Stimulated activated effector memory CD8-positive, alpha-beta T cell treated with anti-CD3 and anti-CD28 coated beads, Interleukin-12 subunit alpha, Interleukin-12 subunit beta, amount 100 ng/mL, for 72 hours (primary cell): Measurements from ENCODE around the gene D2HGDH.
"Not testable (repeated sequence)": the region's sequence is repeated elsewhere in the genome, so short reads cannot be mapped to it uniquely, and the experiment has no call there.

Source experiments
- ATAC-seq: fragments of 150-1000 bp; cut with Tn5 transposase; 2 replicates; pipeline ENCODE4 v1.10.0; 2021
- DNase-seq, 2 donors: peaks; one replicate each; pipeline ENCODE4 v3.0.0; 2021 to 2022; ENCODE audit warnings: low spot score in 2 of 2
- H3K27ac Mint-ChIP-seq: one replicate; pipeline ENCODE4 v1.8.0; 2022; ENCODE audit warnings: mild to moderate bottlenecking, mixed read lengths
- H3K36me3 Mint-ChIP-seq: one replicate; pipeline ENCODE4 v1.8.0; 2022; ENCODE audit warnings: mild to moderate bottlenecking, mixed read lengths
- H3K4me1 Mint-ChIP-seq: one replicate; pipeline ENCODE4 v1.8.0; 2022; ENCODE audit warnings: mixed read lengths
- H3K4me3 Mint-ChIP-seq: one replicate; pipeline ENCODE4 v1.8.0; 2022; ENCODE audit warnings: mild to moderate bottlenecking, mixed read lengths
- H3K9me3 Mint-ChIP-seq: one replicate; pipeline ENCODE4 v1.8.0; 2022; ENCODE audit warnings: mixed read lengths

D2HGDH gene

DNA sequence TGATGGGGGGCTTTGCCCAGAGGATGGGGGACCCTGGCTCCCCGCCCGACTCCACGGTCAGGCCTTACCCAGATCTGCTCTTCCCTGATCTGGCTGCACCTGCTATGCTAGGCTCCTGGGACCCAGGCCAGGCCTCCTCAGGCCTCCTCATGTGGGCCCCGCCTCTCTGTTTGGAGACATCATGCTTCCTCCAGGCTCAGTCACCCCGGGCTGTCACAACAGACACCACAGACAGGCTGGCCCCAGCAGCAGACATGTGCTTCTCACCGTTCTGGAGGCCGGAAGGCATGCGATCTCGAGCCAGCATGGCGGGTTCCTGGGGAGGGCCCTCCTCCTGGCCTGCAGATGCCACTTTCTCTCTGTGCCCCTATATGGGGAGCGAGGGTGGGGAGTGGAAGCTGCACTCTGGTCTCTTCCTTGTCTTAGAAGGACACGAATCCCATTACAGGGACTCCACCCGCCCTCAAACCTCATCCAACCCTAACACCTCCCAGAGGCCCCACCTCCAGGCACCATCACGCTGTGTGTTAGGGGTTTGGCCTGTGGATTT lies 63.7 kb downstream of the D2HGDH start:
- H3K9me3 Mint-ChIP-seq: no peaks in the 10 kb centered on the region
- no peak for ATAC-seq
- H3K36me3 Mint-ChIP-seq: peaks cover 6% of the 10 kb centered on the region
- peak overlapping the region; percentile 60 for H3K27ac Mint-ChIP-seq
- H3K4me3 Mint-ChIP-seq: no peak overlapping the region
- peaks cover 2% of the 10 kb centered on the region for H3K4me1 Mint-ChIP-seq
- DNase-seq: peak in 1 of 2 donors; percentile 46

DNA sequence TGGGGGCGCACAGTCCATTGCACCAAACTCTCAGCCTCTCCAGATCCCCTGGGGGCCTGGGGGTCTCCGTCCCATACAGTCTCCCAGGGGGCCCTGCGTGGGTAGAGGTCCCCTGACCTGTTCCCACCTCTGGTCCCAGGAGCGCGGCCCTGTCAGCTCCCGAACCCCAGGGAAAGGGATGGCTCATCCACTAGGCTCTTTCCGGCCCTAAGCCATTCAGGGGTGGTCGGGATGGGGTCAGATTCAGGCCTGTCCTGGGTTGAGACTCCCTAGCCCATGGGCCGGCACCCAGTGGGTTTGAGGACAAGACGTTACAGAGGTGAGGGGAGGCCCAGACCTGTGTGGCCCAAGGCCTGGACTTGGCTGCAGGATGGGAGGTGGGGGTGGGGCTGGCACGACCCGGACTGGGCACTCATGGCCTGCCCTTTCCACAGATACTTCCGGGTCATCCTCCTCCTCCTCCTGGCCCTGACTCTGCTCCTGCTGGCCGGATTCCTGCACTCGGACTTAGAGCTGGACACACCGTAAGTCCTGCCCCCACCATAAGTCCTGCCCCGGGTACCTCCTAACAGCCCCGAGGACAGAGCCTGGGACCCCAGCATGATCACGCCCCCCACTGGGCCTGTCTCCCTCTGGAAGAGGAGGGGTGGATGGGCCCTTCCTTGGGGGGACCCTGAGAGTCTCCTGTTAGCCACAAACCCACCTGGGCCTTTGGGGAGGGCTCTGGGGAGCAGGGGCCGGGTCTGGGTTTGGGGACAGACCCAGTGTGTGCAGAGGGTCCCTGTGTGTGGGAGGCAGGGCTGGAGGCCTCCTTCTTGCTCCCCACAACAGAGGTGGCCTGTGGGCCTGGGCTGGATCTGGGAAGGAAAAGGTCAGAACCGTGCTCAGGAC lies 64.4 kb downstream of the D2HGDH start:
- Mint-ChIP-seq H3K4me1 (peaks cover 6% of the 10 kb centered on the region), H3K9me3 (no peaks in the 10 kb centered on the region), H3K4me3 (no peak overlapping the region), H3K27ac (peak overlapping the region; percentile 74), H3K36me3 (peaks cover 6% of the 10 kb centered on the region)
- no peak for ATAC-seq
- no peak for DNase-seq

DNA sequence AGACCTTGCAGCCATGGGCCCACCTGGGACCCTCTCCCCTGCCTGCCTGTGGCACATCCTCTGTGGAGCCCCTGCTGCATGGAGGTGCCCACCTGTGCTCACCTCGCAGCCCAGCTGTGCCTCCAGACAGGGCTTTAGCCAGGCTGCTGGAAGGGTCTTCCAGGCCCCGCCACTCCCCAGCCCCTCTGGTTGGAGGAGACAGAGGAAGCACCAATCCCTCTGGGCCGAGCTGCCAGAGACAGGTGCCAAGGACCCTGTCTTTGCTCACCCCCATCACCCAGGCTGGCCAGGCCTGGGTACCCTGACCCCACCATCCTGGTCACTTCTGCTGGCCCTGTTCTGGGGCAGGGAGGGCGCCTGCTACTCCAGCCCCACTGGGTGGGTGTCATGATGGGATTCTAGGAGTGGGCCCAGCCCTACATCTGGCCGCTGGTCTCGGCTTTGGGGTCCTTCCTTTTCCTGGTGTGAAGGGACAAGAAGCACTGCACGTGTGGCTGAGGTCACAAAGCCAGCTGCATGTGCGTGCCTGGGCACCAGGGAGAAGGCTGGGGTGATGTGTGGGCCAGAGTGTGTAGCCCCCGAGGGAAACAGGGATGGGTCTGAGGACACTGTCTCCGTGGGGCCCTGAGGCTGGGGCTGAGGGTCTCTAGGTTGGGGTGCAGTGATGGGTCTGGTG lies 65.2 kb downstream of the D2HGDH start:
- DNase-seq: peak in 1 of 2 donors; percentile 47
- H3K9me3 Mint-ChIP-seq: no peaks in the 10 kb centered on the region

DNA sequence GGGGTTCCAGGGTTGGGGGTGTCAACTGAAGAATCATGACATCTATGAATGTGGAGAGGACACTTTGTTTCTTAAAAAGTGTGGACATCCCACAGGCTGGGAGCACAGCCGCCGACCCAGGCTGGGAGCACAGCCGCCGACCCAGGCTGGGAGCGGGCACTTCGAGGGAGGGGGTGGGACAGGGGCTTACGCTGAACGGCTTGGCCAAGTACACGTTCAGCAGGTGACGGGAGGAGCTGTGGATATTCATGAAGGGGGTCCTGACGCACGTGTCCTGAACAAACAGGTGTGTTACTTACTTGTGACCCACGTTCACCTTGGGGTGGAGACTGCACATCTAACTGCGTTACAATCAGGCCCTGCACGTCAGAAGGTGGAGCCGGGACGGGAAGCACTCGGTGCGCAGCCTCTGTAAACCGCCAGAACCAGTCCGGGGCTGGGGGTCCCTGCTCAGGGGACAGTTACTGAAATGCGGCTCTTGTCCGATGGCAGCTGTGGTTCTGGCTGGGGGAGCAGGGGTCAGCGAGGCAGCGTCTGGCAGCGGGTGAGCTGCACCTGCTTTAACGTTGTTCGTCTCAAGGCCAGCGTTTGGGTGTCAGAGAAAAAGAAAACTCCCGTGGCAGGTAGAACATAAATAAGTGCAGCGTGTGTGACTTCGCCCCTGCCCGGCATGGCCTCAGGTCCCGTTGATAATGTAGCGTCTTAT lies 65.9 kb downstream of the D2HGDH start:
- not testable (repeated sequence) for H3K9me3 Mint-ChIP-seq
- DNase-seq: peak in 1 of 2 donors; percentile 42

More for the DNA sequence above, 65.2 kb downstream of the D2HGDH start:
- H3K27ac Mint-ChIP-seq: peak overlapping the region; percentile 74
- H3K36me3 Mint-ChIP-seq: peaks cover 6% of the 10 kb centered on the region
- H3K4me1 Mint-ChIP-seq: peaks cover 9% of the 10 kb centered on the region
- no peak for ATAC-seq
- no peak overlapping the region for H3K4me3 Mint-ChIP-seq

DNA sequence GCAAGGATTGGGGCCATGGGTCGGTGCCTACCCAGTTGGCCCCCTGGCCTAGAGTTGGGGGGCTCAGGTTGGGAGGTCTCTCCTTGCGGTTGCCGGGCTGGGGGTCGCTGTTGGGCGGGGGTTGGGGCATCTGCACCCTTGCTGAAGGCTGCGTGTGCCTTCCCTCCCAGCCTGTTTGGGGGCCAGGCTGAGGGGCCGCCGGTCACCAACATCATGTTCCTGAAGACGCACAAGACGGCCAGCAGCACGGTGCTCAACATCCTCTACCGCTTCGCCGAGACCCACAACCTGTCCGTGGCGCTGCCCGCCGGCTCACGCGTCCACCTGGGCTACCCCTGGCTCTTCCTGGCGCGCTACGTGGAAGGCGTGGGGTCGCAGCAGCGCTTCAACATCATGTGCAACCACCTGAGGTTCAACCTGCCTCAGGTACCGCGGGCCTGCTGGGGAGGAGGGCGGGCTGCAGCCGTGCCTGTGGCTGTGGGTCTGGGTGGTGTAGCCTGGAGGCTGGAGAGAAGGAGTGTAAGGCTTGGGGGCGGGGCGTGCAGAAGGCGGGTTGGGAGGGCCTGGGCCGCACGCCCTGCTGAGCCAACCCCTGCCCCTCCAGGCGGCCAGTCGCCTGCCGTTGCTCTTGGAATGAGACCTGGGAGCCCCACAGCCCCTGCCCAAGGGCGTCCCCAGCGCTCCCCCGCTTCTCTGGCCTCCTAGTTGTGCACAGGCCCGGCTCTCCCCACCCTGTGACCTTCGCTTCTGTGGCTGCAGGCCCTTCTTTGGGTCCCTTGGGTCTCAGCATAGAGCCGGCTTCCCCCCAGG lies 67.4 kb downstream of the D2HGDH start:
- Mint-ChIP-seq H3K9me3 (no peaks in the 10 kb centered on the region), H3K36me3 (peaks cover 6% of the 10 kb centered on the region), H3K4me3 (no peak overlapping the region), H3K4me1 (peaks cover 13% of the 10 kb centered on the region), H3K27ac (no peak overlapping the region)
- ATAC-seq: no peak
- DNase-seq: peak in 1 of 2 donors; percentile 45

More for the DNA sequence above, 65.9 kb downstream of the D2HGDH start:
- ATAC-seq, H3K36me3 Mint-ChIP-seq, H3K4me3 Mint-ChIP-seq, H3K27ac Mint-ChIP-seq: not testable (repeated sequence)
- H3K4me1 Mint-ChIP-seq: peaks cover 13% of the 10 kb centered on the region

DNA sequence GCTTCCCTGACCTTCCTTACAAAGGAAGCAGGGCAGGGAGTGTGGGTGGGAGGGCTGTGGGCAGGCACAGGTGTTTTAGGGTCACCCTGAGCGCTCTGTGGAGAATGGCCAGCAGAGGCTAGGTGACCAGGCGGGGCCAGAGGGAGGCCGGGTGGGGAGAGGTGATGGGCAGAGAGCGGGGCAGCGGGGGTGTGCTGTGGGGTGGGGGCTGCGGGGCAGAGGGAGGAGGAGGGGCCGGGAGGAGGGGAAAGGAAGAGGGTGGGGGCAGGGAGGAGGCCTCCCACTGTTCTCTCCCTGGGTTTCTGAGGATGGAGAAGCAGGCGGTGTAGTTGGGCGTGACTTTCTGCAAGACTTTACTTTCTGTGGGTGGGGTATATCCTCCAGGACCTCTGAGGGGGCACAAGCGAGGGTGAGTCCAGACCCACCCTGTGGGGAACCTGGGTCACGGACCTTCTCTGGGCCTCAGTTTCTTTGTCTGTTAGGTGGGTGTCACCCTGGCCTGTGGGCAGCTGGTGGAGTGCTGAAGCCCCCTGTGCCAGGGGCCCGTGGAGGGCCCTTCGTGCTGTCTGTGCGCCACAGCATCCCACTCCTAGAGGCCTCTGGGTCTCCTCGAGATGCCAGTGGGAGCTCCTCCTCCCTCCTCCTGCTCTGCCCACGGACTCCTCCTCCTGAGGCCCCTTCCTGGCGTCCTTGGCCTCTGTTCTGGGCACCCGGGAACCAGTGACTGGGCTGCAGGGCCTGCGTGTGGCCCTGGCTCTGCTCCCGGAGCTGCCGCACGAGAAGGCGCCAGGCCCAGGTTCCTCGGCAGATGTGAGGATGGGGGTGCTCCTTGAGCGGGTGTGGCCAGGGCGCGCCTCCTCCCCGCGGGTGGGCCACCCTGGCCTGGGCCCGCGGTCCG lies 68.2 kb downstream of the D2HGDH start:
- peaks cover 13% of the 10 kb centered on the region for H3K4me1 Mint-ChIP-seq
- H3K9me3 Mint-ChIP-seq: no peaks in the 10 kb centered on the region
- ATAC-seq (no peak), DNase-seq (peak in 1 of 2 donors; percentile 50)
- H3K36me3 Mint-ChIP-seq: peaks cover 3% of the 10 kb centered on the region
- peak overlapping the region; percentile 74 for H3K27ac Mint-ChIP-seq
- H3K4me3 Mint-ChIP-seq: peak overlapping the region; percentile 80

DNA sequence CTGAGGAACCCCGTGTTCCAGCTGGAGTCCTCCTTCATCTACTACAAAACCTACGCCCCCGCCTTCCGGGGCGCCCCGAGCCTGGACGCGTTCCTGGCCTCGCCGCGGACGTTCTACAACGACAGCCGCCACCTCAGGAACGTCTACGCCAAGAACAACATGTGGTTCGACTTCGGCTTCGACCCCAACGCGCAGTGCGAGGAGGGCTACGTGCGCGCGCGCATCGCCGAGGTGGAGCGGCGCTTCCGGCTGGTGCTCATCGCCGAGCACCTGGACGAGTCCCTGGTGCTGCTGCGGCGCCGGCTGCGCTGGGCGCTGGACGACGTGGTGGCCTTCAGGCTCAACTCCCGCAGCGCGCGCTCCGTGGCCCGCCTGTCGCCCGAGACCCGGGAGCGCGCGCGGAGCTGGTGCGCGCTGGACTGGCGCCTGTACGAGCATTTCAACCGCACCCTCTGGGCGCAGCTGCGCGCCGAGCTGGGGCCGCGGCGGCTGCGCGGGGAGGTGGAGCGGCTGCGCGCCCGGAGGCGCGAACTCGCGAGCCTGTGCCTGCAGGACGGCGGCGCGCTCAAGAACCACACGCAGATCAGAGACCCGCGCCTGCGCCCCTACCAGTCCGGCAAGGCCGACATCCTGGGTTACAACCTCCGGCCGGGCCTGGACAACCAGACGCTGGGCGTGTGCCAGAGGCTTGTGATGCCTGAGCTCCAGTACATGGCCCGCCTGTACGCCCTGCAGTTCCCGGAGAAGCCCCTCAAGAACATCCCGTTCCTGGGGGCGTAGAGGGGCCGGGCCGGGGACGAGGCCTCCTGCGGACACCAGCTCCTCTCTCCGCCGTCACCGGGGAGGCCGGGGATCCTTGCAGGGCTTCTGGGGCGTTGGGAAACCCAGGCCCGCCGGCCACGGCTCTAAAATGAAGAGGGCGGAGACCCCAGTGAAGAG lies 69.2 kb downstream of the D2HGDH start:
- Mint-ChIP-seq H3K4me1 (peaks cover 13% of the 10 kb centered on the region), H3K9me3 (no peaks in the 10 kb centered on the region), H3K4me3 (peak overlapping the region; percentile 80), H3K36me3 (no peaks in the 10 kb centered on the region), H3K27ac (peak overlapping the region; percentile 74)
- peak; percentile 77 for ATAC-seq
- peak in 1 of 2 donors; percentile 72 for DNase-seq

DNA sequence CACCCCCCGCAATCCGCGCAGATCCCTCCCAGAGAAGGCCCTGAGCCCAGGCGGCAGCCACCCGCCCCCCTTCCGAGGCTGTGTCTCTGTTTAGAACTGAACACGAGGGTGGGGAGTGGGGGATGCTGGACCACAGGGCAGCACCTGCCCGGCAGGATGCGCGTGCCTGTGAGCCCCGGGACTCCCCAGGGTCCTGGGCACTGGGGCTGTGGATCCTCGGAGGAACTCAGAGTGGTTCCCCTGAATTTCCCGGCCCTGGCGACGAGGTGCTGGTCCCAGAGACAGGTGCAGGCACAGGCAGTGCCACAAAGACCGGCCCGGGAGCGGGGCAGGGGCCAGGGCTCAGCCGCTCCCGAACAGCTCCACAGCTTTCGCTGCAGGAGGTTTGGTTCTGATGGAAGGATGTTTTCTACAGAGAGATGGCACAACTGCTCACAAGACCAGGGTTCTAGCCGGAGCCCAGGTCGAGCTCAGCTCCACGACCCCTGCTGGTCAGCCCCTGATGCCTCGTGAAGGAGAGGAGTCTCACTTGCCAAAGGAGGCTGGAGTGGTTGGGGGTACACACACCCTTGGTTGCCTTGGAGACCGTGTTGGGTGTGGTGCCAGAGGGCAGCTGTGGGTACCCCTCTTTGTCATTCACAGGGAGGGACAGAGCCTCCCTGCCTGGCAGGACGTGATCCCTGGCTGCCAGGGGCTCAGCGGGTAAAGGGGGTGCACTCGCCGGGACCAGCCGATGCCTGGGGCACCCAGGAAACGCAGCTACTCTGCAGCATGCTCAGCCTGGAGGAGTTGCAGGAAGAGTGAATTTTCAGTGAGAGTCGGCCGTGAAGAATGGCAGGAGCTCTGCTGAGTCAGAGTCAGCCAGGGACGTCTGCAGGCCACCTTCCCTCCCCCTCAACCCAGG lies 70.1 kb downstream of the D2HGDH start:
- peak overlapping the region; percentile 40 for H3K27ac Mint-ChIP-seq
- peak in 1 of 2 donors; percentile 70 for DNase-seq
- peak; percentile 46 for ATAC-seq
- H3K36me3 Mint-ChIP-seq: no peaks in the 10 kb centered on the region
- peak overlapping the region; percentile 80 for H3K4me3 Mint-ChIP-seq
- no peaks in the 10 kb centered on the region for H3K9me3 Mint-ChIP-seq
- peaks cover 13% of the 10 kb centered on the region for H3K4me1 Mint-ChIP-seq

DNA sequence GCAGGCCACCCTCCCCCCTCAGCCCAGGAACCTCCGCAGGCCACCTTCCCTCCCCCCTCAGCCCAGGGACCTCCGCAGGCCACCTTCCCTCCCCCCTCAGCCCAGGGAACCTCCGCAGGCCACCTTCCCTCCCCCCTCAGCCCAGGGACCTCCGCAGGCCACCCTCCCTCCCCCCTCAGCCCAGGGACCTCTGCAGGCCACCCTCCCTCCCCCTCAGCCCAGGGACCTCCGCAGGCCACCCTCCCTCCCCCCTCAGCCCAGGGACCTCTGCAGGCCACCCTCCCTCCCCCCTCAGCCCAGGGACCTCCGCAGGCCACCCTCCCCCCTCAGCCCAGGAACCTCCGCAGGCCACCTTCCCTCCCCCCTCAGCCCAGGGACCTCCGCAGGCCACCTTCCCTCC lies 71.8 kb downstream of the D2HGDH start:
- ATAC-seq, H3K36me3 Mint-ChIP-seq, H3K9me3 Mint-ChIP-seq, H3K4me3 Mint-ChIP-seq, H3K27ac Mint-ChIP-seq, DNase-seq: not testable (repeated sequence)
- H3K4me1 Mint-ChIP-seq: peaks cover 13% of the 10 kb centered on the region

DNA sequence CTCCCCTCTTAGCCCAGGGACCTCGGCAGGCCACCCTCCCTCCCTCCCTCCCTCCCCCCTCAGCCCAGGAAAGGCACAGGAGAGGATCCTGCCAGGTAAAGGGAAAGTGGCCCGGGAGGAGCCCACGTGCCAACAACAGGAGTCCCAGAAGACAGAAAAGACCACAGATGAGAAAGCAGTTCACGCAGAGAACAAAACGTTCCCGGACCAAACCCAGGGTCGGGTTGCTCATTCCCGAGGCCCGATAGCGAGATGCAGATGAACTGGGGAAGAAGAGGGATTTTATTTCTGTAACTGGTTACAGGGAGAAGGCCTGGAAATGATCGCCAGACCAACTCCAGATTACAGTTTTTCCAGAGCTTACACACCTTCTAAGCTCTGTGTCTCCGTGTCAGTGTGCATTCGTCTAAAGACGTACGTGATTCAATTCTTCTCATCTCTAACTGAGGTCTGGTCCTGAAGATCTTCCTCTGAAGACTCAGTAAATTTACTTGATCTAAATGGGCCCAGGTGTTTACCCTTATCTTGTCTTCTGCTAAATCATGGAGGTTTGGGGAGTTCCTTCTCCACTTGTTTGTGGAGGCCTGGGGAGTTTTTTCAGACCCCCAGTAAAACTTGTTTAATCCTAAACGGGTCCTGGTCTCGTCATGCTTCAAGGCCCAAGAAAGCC lies 73.8 kb downstream of the D2HGDH start:
- DNase-seq (no peak), ATAC-seq (no peak)
- Mint-ChIP-seq H3K4me1 (peaks cover 10% of the 10 kb centered on the region), H3K4me3 (peak overlapping the region; percentile 15), H3K27ac (no peak overlapping the region), H3K9me3 (no peaks in the 10 kb centered on the region), H3K36me3 (no peaks in the 10 kb centered on the region)

DNA sequence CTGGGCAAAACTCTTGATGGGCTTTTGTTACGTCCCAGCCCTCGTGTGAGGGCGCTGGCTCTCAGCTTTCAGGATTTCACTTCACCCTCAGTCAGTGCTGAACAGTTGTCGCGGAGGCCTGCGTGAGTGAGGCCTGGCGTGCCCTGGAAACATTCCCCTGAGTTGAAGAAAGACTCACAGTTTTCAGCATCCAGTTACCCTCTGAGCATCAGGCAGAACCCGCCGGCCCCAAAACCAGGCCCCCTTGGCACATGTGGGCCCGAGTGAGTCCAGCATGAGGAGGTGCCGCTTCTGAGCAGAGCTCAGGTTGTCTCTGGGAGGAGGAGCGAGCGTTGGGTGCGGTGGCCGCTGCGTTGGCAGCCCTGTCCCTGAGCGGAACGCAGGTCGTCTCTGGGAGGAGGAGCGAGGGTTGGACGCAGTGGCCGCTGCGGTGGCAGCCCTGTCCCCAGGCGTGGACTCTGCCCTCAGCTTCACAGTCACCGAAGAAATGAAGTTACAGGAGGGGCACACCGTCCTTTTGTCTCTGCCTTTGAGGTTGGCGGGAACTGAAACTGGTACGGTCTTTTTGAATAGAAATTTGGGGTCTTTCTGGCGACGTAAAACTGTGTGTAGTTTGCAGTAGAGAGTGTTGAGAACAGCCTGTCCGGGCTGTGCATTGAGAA lies 74.4 kb downstream of the D2HGDH start, which contains the start of gene NEU4:
TSS of gene NEU4 (plus strand) at position 473 of the 662 bp plus-strand sequence. CDS start 5,292 bp downstream, outside the sequence.
- Mint-ChIP-seq H3K27ac (peak within 1 kb of the TSS; percentile 52), H3K9me3 (no peaks in the 10 kb centered on the region), H3K4me1 (peaks cover 7% of the 10 kb centered on the region), H3K36me3 (no peaks in the 10 kb centered on the region), H3K4me3 (peak within 1 kb of the TSS; percentile 15)
- DNase-seq (peak in 1 of 2 donors; percentile 47), ATAC-seq (no peak)
